GM19351 (cell line): ENCODE data around the gene SARDH.
"Not testable (repeated sequence)": the region's sequence is repeated elsewhere in the genome, so short reads cannot be mapped to it uniquely, and the experiment has no call there.

ENCODE experiments used
- ATAC-seq: cut with Tn5 transposase; IDR thresholded peaks from one replicate; pipeline ENCODE4 v1.9.1; 2021; ENCODE audit warnings: mild to moderate bottlenecking, moderate library complexity; ENCODE audit not compliant: unreplicated experiment

Gene SARDH

GRCh38 chr9:133635098-133635497, 103.1 kb downstream of the SARDH start:
- ATAC-seq: no peak

- no peak for ATAC-seq
Observed at GRCh38 chr9:133634081-133634691, 104.0 kb downstream of the SARDH start.

GRCh38 chr9:133633681-133634080, 104.5 kb downstream of the SARDH start:
- no peak for ATAC-seq

GRCh38 chr9:133632806-133633680, 105.1 kb downstream of the SARDH start:
- ATAC-seq: no peak

GRCh38 chr9:133631111-133631510, 107.0 kb downstream of the SARDH start:
- no peak for ATAC-seq

GRCh38 chr9:133629221-133630110, 108.7 kb downstream of the SARDH start:
- no peak for ATAC-seq

GRCh38 chr9:133628766-133629165, 109.4 kb downstream of the SARDH start:
- ATAC-seq: no peak

- ATAC-seq: no peak
Observed at GRCh38 chr9:133627341-133627740, 110.8 kb downstream of the SARDH start.

GRCh38 chr9:133626008-133626407, 112.1 kb downstream of the SARDH start:
- not testable (repeated sequence) for ATAC-seq

- ATAC-seq: no peak
Observed at GRCh38 chr9:133622555-133622954, 115.6 kb downstream of the SARDH start.

GRCh38 chr9:133621725-133622267, 116.4 kb downstream of the SARDH start:
- no peak for ATAC-seq

GRCh38 chr9:133619791-133620190, 118.4 kb downstream of the SARDH start:
- no peak for ATAC-seq

GRCh38 chr9:133618726-133619125, 119.4 kb downstream of the SARDH start:
- ATAC-seq: no peak

GRCh38 chr9:133616643-133617405, 121.3 kb downstream of the SARDH start:
- ATAC-seq: no peak

GRCh38 chr9:133615606-133616188, 122.5 kb downstream of the SARDH start:
- no peak for ATAC-seq

GRCh38 chr9:133615186-133615585, 123.0 kb downstream of the SARDH start:
- no peak for ATAC-seq

GRCh38 chr9:133614678-133615077, 123.5 kb downstream of the SARDH start:
- ATAC-seq: no peak

- no peak for ATAC-seq
Observed at GRCh38 chr9:133614056-133614455, 124.1 kb downstream of the SARDH start.
